HG02973 (cell line): ENCODE measurements around the gene KCNJ14.

Source experiments
- ATAC-seq: cut with Tn5 transposase; IDR thresholded peaks from one replicate; pipeline ENCODE4 v1.9.1; 2021; ENCODE audit warnings: moderate library complexity; ENCODE audit not compliant: unreplicated experiment

The KCNJ14 gene

DNA sequence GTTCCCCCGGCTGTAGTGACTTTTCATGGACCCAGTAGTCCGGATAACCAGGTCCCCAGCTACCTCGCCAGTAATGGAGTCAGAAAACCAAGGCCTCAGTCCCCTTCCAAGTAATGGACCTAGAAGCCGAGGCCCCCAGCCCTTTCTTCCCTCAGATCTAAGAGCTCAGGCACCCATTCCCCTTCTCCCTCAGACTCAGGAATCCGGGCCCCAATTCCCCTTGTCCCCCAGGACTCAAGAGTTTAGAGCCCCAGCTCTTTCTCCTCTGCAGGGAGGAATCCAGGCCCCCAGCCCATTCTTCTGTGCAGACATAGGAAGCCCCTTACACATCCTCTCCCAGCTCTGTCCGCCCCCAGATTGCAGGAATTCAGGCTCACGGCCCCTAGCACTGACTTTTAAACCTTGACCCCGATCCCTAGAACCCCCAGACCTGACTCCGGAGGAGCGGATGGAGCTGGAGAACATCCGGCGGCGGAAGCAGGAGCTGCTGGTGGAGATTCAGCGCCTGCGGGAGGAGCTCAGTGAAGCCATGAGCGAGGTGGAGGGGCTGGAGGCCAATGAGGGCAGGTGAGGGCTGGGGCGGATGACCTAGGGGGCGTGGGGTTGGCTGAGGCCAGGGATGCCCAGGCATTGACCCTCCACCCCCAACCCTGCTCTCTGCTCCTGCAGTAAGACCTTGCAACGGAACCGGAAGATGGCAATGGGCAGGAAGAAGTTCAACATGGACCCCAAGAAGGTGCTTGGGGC is 14.7 kb downstream of the KCNJ14 start:
- ATAC-seq: no peak

- no peak for ATAC-seq
Measured at GRCh38 chr19:48470856-48471255, 15.5 kb downstream of the KCNJ14 start.

GRCh38 chr19:48471836-48472235 is 16.5 kb downstream of the KCNJ14 start:
- no peak for ATAC-seq

DNA sequence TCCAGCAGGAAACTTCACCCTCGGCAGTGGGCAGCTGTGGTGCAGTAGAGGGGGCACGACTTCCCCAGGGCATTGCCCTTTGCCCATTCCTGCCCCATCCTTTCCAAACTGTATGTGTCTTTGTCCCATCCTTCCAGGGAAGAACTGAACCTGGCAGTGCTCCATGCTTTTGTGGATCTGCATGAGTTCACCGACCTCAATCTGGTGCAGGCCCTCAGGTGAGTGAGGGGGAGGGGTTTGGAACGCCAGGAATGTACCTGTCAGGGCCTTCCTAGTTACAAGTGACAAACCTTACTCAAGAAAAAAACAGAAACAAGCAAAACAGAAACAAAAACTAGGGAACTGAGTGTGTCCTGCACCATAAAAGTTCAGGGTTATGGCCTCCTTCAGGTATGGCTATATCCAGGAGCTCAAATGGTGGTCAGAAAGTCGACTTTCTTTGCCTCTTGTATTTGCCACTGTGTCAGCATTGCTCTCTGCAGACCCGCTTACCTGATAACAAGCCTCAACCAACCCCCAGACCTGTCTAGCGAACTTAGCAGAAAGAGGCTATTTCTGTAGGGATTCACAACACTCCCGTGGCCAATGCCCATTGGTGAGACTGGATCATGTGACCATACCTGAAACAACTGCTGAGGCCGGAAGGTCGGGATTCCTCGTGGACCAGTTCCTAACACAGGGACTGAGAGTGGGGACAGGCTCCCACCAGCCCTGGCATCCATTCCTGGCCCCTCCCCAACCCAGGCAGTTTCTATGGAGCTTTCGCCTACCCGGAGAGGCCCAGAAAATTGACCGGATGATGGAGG is 18.0 kb downstream of the KCNJ14 start:
- no peak for ATAC-seq

- no peak for ATAC-seq
Measured at GRCh38 chr19:48474084-48474592, 18.8 kb downstream of the KCNJ14 start.

DNA sequence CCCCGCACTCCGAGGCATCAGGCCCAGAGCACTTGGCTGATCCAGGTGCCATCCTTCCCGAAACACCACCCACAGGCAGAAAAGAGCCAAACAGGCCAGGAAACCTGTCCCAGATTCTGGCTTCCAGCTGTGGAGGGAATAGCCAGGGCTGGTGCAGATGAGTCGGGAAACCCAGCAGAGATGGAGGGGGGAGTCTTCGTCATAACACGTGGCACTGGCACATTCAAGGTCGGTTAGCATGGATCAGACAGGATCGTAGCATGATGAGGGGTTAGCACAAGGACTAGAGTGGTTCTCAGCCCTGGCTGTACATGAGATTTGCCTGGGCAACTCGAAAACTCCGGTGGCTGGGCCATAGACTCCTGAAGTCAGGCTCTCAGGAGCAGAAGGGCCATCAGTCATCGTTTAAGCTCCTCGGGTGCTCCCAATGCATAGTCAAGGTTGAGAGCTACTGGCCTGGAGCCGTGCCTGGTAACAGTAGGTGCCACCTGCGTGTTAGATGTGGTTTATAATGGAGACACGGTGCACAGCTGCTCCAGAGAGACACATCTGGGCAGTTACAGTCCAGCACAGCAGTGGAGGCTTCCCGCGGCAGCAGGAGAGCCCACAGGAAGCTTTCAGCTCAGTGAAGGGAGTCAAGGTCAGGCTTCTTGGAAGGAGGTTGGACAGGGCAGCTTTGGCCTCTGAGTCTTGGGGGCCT is 20.1 kb downstream of the KCNJ14 start:
- no peak for ATAC-seq

DNA sequence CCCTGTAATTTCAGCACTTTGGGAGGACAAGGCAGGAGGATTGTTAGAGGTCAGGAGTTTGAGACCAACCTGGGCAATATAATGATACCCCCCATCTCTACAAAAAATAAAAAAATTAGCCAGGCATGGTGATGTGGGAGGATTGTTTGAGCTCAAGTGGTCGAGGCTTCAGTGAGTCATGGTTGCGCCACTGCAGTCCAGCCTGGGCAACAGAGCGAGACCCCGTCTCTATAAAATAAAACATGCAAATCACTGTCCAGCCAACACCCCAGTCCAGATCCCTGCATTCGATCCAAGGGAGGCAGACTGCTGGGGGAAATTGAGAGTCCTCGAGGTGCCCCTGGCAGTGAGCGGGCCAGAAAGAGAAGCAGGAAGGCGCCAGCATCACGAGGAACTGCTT is 20.8 kb downstream of the KCNJ14 start:
- no peak for ATAC-seq

- ATAC-seq: no peak
Measured at GRCh38 chr19:48477067-48477685, 21.8 kb downstream of the KCNJ14 start.

DNA sequence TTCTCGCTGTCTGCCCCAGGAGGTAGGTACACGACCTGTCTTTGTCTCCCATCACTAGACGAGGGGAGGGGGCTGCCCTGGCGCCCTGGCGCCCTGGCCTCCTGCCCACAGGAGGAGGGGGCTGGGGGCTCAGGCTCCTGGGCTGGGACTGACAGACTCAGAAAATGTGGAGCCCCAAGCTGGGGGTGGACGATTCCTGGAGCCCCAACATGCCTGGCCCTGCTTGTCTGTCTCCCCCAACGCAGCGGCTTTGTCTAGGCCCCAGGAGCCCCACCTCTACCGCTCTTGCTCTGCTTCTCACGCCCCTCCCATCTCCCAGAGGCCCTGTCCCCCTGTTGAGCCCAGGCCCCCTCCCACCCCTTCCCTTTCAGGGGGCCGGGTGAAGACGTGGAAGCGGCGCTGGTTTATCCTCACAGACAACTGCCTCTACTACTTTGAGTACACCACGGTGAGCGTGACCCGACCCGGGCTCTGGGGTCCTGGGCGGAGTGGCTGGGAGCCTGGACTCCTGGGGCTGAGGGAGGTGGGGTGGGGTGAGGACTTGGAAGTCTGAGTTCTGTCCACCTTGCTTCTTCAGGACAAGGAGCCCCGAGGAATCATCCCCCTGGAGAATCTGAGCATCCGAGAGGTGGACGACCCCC is 22.4 kb downstream of the KCNJ14 start:
- no peak for ATAC-seq

DNA sequence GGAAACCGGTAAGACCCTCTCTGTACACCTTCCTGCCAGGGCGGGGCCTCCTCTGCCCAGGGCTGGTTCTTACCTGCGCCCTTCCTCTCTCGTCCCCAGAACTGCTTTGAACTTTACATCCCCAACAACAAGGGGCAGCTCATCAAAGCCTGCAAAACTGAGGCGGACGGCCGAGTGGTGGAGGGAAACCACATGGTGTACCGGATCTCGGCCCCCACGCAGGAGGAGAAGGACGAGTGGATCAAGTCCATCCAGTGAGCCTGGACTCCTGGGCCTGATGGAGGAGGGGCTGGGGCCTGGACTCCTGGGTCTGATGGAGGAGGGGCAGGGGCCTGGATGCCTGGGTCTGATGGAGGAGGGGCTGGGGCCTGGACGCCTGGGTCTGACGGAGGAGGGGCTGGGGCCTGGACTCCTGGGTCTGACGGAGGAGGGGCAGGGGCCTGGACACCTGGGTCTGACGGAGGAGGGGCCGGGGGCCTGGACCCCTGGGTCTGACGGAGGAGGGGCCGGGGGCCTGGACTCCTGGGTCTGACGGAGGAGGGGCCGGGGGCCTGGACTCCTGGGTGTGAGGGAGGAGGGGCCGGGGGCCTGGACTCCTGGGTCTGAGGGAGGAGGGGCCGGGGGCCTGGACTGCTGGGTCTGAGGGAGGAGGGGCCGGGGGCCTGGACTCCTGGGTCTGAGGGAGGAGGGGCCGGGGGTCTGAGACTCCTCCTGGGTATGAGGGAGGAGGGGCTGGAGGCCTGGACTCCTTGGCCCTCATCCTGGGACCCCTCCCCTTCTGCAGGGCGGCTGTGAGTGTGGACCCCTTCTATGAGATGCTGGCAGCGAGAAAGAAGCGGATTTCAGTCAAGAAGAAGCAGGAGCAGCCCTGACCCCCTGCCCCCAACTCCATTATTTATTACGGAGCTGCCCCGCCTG is 23.2 kb downstream of the KCNJ14 start:
- no peak for ATAC-seq

GRCh38 chr19:48479686-48480085 is 24.3 kb downstream of the KCNJ14 start:
- ATAC-seq: no peak

- no peak for ATAC-seq
Measured at GRCh38 chr19:48480183-48480557, 24.8 kb downstream of the KCNJ14 start.

- no peak for ATAC-seq
Measured at GRCh38 chr19:48480558-48481500, 25.5 kb downstream of the KCNJ14 start.

GRCh38 chr19:48481846-48482639 is 26.7 kb downstream of the KCNJ14 start:
- no peak for ATAC-seq

- no peak for ATAC-seq
Measured at GRCh38 chr19:48483301-48483700, 27.9 kb downstream of the KCNJ14 start.

- no peak for ATAC-seq
Measured at GRCh38 chr19:48484247-48484893, 29.0 kb downstream of the KCNJ14 start.

DNA sequence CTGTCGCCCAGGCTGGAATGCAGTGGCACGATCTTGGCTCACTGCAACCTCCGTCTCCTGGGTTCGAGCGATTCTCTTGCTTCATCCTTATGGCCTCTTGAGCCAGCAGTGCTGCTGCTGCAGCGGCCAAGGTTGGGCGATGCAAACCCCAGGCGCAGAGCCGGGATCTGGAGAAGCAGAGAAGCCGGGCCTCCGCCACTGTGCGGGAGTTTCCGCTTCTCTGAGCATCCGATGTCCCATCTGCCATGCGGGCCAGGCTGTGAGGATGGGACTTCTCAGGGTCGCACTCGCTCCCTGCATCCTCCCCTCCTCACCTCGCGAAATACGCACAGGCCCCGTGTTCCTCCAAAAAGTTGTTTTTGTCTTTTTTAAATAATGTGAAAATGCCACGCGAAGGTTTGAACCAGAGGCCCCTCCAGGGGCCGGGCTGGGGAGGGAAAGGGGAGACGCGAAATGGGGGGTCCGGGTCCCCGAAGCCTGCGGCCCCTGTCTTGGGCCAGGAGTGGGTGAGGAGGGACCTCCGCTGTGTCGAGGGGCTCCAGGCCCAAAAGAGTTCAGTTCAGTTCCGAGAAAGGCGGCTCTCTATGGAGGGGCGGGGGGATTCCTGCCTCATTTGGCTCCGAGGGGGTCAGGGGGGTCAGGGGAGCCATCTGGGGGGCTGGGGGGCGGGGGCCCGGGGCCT is 29.7 kb downstream of the KCNJ14 start:
- no peak for ATAC-seq
